OCI-LY1 (cell line): ENCODE measurements around the gene CACNA1B.

Experiments used
- CTCF ChIP-seq: fragments of 200-600 bp; sonication (generic), shearing (Covaris generic); IDR thresholded peaks from 2 replicates; pipeline ENCODE4 v1.5.1; 2017; ENCODE audit warnings: mild to moderate bottlenecking, antibody characterized with exemption, low read length, moderate library complexity, mixed read lengths
- EZH2 ChIP-seq: fragments of 200-600 bp; sonication (generic), shearing (Covaris generic); IDR thresholded peaks from 2 replicates; pipeline ENCODE4 v1.8.0; 2017; ENCODE audit warnings: borderline replicate concordance, mixed run types, mild to moderate bottlenecking, antibody characterized with exemption, low read length, moderate library complexity, mixed read lengths

- TF ChIP-seq EZH2: no peak
- TF ChIP-seq CTCF: no peak
Observed at GRCh38 chr9:138111607-138112006, 234.0 kb downstream of the CACNA1B start.
